GM19035 (cell line): ENCODE data around the gene CEP112.
"Not testable (repeated sequence)": the region's sequence is repeated elsewhere in the genome, so short reads cannot be mapped to it uniquely, and the experiment has no call there.

Source experiments
- ATAC-seq: cut with Tn5 transposase; IDR thresholded peaks from one replicate; pipeline ENCODE4 v1.9.1; 2021; ENCODE audit not compliant: unreplicated experiment

CEP112 gene

GRCh38 chr17:65790241-65790640, 401.7 kb downstream of the CEP112 start:
- no peak for ATAC-seq

DNA sequence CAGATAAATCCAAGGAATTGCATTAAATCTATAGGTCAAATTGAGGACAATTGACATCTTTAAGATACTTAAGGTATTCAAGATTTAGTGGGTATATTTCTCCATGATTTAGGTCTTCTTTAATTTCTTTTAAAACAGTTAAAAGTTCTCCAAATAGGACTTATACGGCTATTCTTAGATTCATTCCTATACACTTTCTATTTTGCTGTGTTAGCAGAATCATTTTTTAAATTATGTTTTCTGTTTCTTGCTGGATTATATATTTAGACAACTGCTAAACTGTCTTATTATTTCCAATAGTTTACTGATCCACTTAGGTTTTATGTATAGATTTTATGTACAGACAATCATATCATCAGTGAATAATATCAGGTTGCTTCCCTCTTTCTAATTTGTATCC, 404.4 kb downstream of the CEP112 start:
- no peak for ATAC-seq

DNA sequence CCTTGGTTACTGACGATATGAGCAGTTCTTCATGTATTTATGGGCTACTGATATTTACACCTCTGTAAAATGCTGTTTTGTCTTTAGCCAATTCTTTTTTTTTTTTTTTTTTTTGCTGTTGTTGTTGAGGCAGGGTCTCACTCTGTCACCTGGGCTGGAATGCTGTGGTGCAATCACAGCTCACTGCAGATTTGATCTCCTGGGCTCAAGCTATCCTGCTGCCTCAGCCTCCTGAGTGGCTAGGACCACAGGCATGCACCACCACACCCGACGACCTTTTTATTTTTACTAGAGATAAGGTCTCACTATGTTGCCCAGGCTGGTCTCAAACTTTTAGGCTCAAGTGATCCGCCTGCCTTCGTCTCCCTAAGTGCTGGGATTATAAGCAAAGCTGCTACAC, 405.5 kb downstream of the CEP112 start:
- ATAC-seq: no peak

DNA sequence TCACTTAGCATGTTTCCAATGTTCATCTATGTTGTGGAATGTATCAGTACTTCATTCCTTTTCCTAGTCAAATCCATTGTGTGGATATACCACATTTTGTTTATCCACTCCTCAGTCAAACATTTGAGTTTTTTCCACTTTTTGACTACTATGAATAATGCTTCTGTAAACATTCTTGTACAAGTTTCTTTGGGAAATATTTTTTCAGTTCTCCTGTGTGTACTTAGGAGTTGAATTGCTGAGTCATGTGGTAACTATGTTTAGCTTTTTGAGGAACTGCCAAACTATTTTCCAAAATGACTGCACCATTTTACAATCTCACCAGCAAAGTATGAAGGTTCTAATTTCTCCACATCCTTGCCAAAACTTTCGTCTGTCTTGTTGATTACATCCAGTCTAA, 406.8 kb downstream of the CEP112 start:
- ATAC-seq: no peak

DNA sequence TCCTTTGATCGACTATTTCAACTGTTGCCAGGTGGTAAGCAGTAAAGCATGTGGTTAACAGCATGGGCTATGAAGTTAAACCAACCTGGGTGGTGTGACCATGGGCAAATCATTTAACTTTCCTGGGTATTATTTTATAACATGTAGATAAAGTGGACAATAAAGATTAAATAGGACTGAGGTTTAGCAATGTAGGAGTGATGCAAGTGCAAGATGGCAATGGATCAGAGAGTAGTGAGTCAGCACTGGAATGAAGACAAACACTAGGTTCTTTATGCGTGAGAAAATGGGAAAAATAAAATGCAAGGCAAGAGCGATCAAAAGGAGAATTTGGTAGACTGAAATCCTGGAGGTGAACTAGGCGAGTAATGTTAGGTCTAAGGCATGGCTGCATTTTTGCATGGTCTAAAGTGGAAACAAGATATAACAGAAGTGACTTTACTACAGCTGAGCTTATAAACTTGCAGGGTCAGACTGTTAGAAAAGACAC, 408.0 kb downstream of the CEP112 start:
- no peak for ATAC-seq

DNA sequence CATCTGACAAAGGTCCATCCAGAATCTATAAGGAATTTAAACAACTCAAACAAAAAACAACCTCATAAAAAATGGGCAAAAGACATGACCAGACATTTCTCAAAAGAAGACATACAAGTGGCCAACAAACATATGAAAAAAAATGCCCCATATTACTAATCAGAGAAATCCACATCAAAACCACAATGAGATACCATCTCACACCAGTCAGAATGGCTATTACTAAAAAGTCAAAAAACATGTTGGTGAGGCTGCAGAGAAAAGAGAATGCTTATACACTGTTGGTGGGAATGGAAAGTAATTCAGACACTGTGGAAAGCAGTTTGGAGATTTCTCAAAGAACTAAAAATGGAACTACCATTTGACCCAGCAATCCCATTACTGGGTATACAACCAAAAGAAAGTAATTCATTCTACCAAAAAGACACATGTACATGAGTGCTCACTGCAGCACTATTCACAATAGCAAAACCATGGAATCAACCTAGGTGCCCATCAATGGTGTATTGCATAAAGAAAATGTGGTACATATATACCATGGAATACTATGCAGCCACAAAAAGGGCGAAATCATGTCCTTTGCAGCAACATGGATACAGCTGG, 409.7 kb downstream of the CEP112 start:
- ATAC-seq: not testable (repeated sequence)

GRCh38 chr17:65780111-65780510, 411.8 kb downstream of the CEP112 start:
- no peak for ATAC-seq

DNA sequence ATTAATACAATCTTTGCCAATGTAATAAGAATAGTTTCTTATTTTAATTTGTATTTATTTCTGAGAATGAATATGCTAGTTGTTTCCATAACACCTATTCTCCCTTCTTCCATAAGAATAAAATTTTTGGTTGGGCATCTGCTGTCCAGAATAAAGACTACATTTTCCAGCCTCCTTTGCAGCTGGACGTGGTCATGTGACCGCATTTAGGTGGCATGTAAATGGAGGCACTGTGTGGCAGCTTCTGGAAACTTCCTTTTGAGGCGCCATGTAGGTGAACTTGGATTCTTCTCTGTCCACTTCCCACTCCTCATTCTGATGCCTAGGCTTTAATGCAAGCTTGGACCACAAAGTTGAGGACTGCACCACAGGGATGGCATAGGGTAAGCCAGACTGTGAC, 415.0 kb downstream of the CEP112 start:
- ATAC-seq: no peak

GRCh38 chr17:65774787-65775186, 417.1 kb downstream of the CEP112 start:
- ATAC-seq: no peak

- no peak for ATAC-seq
These were observed 418.9 kb downstream of the CEP112 start for GRCh38 chr17:65772989-65773388.

DNA sequence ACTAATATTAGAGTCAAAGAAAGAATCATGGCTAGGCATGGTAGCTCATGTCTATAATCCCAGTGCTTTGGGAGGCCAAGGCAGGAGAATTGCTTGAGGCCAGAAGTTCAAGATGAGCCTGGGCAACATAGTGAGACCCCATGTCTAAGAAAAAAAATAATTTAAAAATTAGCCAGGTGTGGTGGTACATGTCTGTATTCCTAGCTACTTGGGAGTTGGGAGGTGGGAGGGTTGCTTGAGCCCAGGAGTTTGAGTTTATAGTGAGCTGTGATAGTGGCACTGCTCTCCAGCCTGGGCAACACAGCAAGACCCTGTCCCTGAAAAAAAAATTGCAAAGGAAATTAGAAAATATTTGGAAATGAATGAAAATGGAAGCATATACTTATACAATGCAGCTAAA, 420.2 kb downstream of the CEP112 start:
- ATAC-seq: no peak

DNA sequence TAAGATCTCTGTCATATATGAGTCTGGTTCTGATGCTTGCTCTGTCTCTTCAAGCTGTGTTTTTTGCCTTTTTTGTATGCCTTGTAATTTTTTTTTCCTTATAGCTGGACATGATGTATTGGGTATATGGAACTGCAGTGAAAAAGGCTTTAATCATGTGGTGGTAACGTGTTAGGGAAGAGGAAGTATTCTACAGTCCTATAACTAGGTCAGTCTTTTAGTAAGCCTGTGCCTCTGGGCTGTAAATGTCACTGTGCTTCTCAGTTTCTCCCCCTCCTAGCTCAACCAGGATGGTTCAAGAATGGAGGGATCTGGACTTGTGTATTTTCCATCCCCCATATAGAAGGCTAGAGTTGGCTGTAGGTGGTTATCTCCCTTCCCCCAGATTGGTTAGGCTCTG, 428.1 kb downstream of the CEP112 start:
- ATAC-seq: no peak

DNA sequence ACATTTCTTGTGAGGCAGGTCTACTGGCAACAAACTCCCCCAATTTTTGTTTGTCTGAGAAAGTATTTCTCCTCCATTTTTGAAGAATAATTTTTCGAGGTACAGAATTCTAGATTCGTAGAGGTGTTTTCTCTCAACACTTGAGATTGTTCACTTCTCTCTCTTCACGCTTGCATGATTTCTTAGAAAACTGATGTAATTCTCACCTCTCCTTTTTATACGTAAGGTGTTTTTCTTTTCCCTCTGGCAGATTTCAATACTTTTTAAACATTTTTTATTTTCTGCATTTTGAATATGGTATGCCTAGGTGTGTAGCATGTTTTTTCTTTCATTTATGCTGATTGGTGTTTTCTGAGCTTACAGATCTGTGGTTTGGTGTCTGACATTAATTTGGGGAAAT, 429.0 kb downstream of the CEP112 start:
- no peak for ATAC-seq

DNA sequence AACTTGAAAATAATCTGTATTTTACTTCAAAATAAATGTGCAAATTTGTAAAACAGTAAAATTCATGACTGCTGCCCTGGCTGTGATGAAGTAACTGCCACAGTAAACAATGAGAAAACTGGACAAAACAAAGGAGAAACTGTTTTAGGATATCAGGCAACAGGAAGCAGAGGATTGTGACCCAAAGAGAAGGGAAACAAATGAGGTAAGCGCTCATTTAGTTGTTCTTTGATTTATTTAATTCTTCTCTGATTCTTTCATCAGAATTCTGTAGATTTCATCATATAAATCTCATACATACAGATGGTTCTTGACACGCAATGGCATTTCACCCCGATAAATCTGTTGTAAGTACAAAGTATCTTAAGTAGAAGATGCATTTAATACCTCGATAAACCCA, 432.4 kb downstream of the CEP112 start:
- no peak for ATAC-seq

GRCh38 chr17:65756760-65757159, 435.2 kb downstream of the CEP112 start:
- ATAC-seq: no peak

DNA sequence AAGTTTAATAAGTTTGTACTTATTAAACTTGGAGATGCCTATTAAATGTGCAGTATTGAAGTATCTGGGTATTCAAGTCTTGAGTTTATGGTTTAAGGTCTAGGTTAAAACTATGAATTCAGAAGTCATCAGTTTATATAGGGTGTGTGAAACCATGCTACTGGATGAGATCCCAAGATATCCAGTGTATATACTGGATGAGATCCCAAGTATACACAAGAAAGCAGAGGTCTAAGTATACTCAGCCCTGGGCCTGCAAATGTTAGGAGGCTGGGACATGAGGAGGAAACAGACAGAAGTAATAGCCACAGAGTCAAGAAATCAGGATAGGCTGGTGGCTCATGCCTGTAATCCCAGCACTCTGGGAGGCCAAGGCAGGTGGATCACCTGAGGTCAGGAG, 436.1 kb downstream of the CEP112 start:
- no peak for ATAC-seq

GRCh38 chr17:65754630-65755029, 437.3 kb downstream of the CEP112 start:
- ATAC-seq: no peak

- ATAC-seq: no peak
These were observed 437.9 kb downstream of the CEP112 start for GRCh38 chr17:65754081-65754480.

- ATAC-seq: no peak
These were observed 438.6 kb downstream of the CEP112 start for GRCh38 chr17:65753348-65753747.

- ATAC-seq: no peak
These were observed 440.7 kb downstream of the CEP112 start for GRCh38 chr17:65751263-65751662.

DNA sequence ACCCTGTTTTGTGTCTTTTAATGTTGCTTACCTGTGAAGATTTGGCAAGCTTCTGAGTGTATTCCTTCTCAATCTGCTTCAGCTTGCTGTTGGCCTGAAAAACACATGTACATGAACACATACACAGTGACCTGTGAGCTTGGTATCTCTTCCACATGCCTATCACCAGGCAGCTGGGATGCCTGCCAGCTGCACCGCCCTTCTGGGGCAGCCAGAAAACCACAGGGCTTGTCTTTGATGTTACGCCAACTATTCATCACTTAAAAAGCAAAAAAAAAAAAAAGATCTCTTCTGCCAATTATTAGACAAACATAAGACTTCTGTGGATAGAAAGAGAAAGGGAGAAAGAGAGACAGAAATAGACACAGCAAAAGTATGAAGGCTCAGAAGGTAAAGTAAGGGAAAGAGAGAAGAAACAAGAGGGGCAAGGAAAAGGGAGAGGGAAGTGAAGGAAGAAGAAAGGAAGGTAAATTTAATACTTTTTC, 441.3 kb downstream of the CEP112 start:
- ATAC-seq: no peak

GRCh38 chr17:65750166-65750565, 441.8 kb downstream of the CEP112 start:
- ATAC-seq: no peak

DNA sequence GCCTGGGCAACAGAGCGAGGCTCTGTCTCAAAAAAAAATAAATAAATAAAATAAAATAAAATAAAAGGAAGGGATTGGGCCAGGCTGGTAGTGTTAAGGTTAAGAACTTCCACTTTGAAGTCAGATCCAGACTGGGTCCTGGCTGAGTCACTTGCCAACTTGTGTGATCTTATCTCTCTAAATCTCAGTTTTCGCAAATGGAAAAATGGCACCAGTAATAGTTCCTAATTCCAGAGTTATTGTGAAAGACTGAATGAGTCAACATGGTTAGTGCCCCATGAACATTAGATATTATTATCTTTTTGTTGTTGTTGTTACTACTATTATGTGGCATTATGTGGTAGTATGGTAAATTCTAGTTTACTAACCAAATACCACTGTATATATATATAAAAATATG, 442.5 kb downstream of the CEP112 start:
- ATAC-seq: no peak
